C4-2B (cell line): ENCODE data around the gene TRAPPC1.

Source experiments
- ZFX ChIP-seq: fragments of 450-650 bp; IDR thresholded peaks from 2 replicates; pipeline ENCODE4 v1.6.1; 2017
- TF ChIP-seq, protein P1 (sequence below): fragments of 450-650 bp; conservative IDR thresholded peaks from 2 replicates; pipeline ENCODE4 v1.5.1; 2017; ENCODE audit warnings: mild to moderate bottlenecking

DNA sequence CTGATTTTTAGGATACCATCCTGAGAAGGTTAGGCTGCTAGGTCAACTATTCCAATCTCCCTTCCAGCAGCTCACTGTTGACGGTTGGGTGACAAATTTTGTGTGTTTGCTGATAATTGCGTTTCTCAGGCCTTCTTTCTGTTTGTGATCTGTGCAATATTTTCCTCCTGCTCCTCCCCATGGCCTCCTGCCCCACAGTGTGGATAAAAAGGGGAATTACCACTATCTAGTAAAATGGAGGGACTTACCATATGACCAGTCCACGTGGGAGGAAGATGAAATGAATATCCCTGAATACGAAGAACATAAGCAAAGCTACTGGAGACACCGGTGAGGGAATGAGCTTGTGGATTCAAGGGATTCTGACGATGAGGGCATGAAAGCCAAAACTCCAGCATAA is 34.0 kb downstream of the TRAPPC1 start:
- TF ChIP-seq, protein P1, sequence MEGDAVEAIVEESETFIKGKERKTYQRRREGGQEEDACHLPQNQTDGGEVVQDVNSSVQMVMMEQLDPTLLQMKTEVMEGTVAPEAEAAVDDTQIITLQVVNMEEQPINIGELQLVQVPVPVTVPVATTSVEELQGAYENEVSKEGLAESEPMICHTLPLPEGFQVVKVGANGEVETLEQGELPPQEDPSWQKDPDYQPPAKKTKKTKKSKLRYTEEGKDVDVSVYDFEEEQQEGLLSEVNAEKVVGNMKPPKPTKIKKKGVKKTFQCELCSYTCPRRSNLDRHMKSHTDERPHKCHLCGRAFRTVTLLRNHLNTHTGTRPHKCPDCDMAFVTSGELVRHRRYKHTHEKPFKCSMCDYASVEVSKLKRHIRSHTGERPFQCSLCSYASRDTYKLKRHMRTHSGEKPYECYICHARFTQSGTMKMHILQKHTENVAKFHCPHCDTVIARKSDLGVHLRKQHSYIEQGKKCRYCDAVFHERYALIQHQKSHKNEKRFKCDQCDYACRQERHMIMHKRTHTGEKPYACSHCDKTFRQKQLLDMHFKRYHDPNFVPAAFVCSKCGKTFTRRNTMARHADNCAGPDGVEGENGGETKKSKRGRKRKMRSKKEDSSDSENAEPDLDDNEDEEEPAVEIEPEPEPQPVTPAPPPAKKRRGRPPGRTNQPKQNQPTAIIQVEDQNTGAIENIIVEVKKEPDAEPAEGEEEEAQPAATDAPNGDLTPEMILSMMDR, result no peak
- TF ChIP-seq ZFX, result no peak
